Choroid plexus epithelial cell (primary cell): ENCODE data around the gene ADORA2B.
A peak's percentile ranks its signal among the peaks of the same experiment; 100 is the strongest.

Source experiments
- DNase-seq: peaks from one replicate; pipeline ENCODE4 v3.0.0-alpha.2; 2010; ENCODE audit warnings: low read depth
- H3K4me3 ChIP-seq: 2 replicates; pipeline ENCODE4 v1.5.1; 2011; ENCODE audit warnings: low read depth, mild to moderate bottlenecking, control low read depth, low read length, moderate library complexity
- TF ChIP-seq, protein P1 (sequence below): conservative IDR thresholded peaks from 2 replicates; pipeline ENCODE4 v1.5.1; 2011; ENCODE audit warnings: low read depth, mild to moderate bottlenecking, control low read depth, inconsistent platforms, low read length, moderate library complexity

ADORA2B gene

GRCh38 chr17:16001226-16001897 lies 56.4 kb downstream of the ADORA2B start:
- TF ChIP-seq, protein P1, sequence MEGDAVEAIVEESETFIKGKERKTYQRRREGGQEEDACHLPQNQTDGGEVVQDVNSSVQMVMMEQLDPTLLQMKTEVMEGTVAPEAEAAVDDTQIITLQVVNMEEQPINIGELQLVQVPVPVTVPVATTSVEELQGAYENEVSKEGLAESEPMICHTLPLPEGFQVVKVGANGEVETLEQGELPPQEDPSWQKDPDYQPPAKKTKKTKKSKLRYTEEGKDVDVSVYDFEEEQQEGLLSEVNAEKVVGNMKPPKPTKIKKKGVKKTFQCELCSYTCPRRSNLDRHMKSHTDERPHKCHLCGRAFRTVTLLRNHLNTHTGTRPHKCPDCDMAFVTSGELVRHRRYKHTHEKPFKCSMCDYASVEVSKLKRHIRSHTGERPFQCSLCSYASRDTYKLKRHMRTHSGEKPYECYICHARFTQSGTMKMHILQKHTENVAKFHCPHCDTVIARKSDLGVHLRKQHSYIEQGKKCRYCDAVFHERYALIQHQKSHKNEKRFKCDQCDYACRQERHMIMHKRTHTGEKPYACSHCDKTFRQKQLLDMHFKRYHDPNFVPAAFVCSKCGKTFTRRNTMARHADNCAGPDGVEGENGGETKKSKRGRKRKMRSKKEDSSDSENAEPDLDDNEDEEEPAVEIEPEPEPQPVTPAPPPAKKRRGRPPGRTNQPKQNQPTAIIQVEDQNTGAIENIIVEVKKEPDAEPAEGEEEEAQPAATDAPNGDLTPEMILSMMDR = no peak
- DNase-seq = peak; percentile 25
- no peak overlapping the region for H3K4me3 ChIP-seq

GRCh38 chr17:16002708-16003260 lies 57.9 kb downstream of the ADORA2B start:
- no peak for DNase-seq
- TF ChIP-seq, protein P1 = no peak
- H3K4me3 ChIP-seq = no peak overlapping the region

GRCh38 chr17:16003841-16004240 lies 58.9 kb downstream of the ADORA2B start:
- DNase-seq = no peak
- TF ChIP-seq, protein P1 = no peak
- H3K4me3 ChIP-seq = no peak overlapping the region

- DNase-seq = no peak
- TF ChIP-seq, protein P1 = no peak
- no peak overlapping the region for H3K4me3 ChIP-seq
Measured at GRCh38 chr17:16005636-16006035, 60.7 kb downstream of the ADORA2B start.

GRCh38 chr17:16007439-16007838 lies 62.5 kb downstream of the ADORA2B start:
- no peak for DNase-seq
- no peak overlapping the region for H3K4me3 ChIP-seq
- TF ChIP-seq, protein P1 = no peak

GRCh38 chr17:16013943-16014407 lies 69.0 kb downstream of the ADORA2B start:
- DNase-seq = peak; percentile 81

More at GRCh38 chr17:16013943-16014407, 69.0 kb downstream of the ADORA2B start:
- TF ChIP-seq, protein P1 = peak; percentile 69
- no peak overlapping the region for H3K4me3 ChIP-seq
